ENCODE measurements around the gene MCM9.

Gene MCM9

GRCh38 chr6:118974790-118975189 is 39.8 kb upstream of the MCM9 start:
- TF ChIP-seq, protein P1, sequence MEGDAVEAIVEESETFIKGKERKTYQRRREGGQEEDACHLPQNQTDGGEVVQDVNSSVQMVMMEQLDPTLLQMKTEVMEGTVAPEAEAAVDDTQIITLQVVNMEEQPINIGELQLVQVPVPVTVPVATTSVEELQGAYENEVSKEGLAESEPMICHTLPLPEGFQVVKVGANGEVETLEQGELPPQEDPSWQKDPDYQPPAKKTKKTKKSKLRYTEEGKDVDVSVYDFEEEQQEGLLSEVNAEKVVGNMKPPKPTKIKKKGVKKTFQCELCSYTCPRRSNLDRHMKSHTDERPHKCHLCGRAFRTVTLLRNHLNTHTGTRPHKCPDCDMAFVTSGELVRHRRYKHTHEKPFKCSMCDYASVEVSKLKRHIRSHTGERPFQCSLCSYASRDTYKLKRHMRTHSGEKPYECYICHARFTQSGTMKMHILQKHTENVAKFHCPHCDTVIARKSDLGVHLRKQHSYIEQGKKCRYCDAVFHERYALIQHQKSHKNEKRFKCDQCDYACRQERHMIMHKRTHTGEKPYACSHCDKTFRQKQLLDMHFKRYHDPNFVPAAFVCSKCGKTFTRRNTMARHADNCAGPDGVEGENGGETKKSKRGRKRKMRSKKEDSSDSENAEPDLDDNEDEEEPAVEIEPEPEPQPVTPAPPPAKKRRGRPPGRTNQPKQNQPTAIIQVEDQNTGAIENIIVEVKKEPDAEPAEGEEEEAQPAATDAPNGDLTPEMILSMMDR (IDR thresholded peaks at IDR 0.05; ENCODE audit: low read depth, low read length, missing control alignments), result no peak

GRCh38 chr6:118971682-118972081 is 36.7 kb upstream of the MCM9 start:
- DNase-seq, result no peak
- in situ Hi-C loops (cut with HindIII; ENCODE audit: low pct_ligation_motif_present, low sequenced_read_pairs), result no loop called here
- no peaks in the 10 kb centered on the region for H3K36me3 ChIP-seq (replicated peaks)
- no peak overlapping the region for H3K27ac ChIP-seq
- H3K27me3 ChIP-seq (replicated peaks), result no peaks in the 10 kb centered on the region
- TF ChIP-seq, protein P1 (IDR thresholded peaks at IDR 0.05; ENCODE audit: low read depth, low read length, missing control alignments), result no peak
- H3K4me3 ChIP-seq (ENCODE audit: low read depth, low read length), result no peak overlapping the region

More at GRCh38 chr6:118974790-118975189, 39.8 kb upstream of the MCM9 start:
- Histone ChIP-seq H3K36me3 (replicated peaks) (no peaks in the 10 kb centered on the region), H3K27ac (no peak overlapping the region), H3K4me3 (ENCODE audit: low read depth, low read length) (no peak overlapping the region), H3K27me3 (replicated peaks) (no peaks in the 10 kb centered on the region)
- no peak for DNase-seq
- in situ Hi-C loops (cut with HindIII; ENCODE audit: low pct_ligation_motif_present, low sequenced_read_pairs), result no loop called here

DNA sequence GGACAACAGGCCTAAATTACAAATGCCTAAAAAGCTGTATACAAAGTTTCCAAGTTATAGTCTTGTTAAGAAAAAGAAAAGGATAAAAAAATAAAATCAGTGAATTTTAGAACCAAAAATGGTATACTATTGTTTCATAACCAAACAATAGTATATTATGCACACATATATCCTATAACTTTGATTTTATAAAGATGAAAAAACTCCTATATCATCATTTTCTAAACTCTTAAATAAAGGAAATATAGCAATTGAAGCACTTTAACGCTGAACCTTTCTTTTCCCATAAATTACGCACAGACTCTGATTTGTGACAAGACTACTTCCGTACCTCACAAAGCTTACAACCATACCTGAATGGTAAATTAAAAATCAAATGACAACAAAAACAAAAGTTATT is 35.9 kb upstream of the MCM9 start:
- Histone ChIP-seq H3K4me3 (ENCODE audit: low read depth, low read length) (no peak overlapping the region), H3K27ac (no peak overlapping the region), H3K36me3 (replicated peaks) (no peaks in the 10 kb centered on the region), H3K27me3 (replicated peaks) (no peaks in the 10 kb centered on the region)
- in situ Hi-C loops (cut with HindIII; ENCODE audit: low pct_ligation_motif_present, low sequenced_read_pairs), result no loop called here
- TF ChIP-seq, protein P1 (IDR thresholded peaks at IDR 0.05; ENCODE audit: low read depth, low read length, missing control alignments), result no peak
- no peak for DNase-seq

GRCh38 chr6:118968416-118968815 is 33.5 kb upstream of the MCM9 start:
- no peak for DNase-seq
- H3K36me3 ChIP-seq (replicated peaks), result no peaks in the 10 kb centered on the region
- no peak overlapping the region for H3K27ac ChIP-seq
- in situ Hi-C loops (cut with HindIII; ENCODE audit: low pct_ligation_motif_present, low sequenced_read_pairs), result no loop called here
- no peaks in the 10 kb centered on the region for H3K27me3 ChIP-seq (replicated peaks)
- TF ChIP-seq, protein P1 (IDR thresholded peaks at IDR 0.05; ENCODE audit: low read depth, low read length, missing control alignments), result no peak
- no peak overlapping the region for H3K4me3 ChIP-seq (ENCODE audit: low read depth, low read length)

- no peak overlapping the region for H3K4me3 ChIP-seq (ENCODE audit: low read depth, low read length)
- TF ChIP-seq, protein P1 (IDR thresholded peaks at IDR 0.05; ENCODE audit: low read depth, low read length, missing control alignments), result no peak
- in situ Hi-C loops (cut with HindIII; ENCODE audit: low pct_ligation_motif_present, low sequenced_read_pairs), result no loop called here
- no peaks in the 10 kb centered on the region for H3K27me3 ChIP-seq (replicated peaks)
- H3K27ac ChIP-seq, result no peak overlapping the region
- no peak for DNase-seq
- H3K36me3 ChIP-seq (replicated peaks), result no peaks in the 10 kb centered on the region
Observed at GRCh38 chr6:118967239-118967638, 32.3 kb upstream of the MCM9 start.

DNA sequence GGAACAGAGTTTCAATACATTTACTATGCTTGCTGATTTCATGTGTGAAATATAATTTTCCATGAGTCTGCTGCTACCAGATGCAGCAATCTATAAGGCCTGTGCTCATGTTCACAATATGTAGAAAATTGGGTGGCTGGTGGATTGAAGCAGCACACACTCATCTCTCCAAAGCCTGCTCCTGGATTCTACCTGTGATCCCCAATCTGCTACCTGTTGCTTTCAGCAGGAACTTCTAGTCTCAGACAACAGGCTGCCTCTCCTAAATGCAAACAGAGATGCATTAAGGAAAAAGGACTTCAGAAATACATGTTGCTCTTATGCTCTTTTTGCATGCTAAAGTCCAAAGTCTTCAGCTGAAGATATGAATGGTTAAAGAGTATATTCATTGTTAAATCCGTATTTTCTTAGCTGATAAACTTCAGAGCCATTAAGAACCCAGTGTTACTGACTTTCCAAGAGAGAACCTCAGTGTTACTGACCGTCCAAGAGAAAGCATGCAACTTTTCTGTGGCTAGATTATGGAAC is 30.9 kb upstream of the MCM9 start:
- in situ Hi-C loops (cut with HindIII; ENCODE audit: low pct_ligation_motif_present, low sequenced_read_pairs), result no loop called here
- no peak overlapping the region for H3K4me3 ChIP-seq (ENCODE audit: low read depth, low read length)
- TF ChIP-seq, protein P1 (IDR thresholded peaks at IDR 0.05; ENCODE audit: low read depth, low read length, missing control alignments), result no peak
- no peaks in the 10 kb centered on the region for H3K27me3 ChIP-seq (replicated peaks)
- no peaks in the 10 kb centered on the region for H3K36me3 ChIP-seq (replicated peaks)
- no peak overlapping the region for H3K27ac ChIP-seq
- no peak for DNase-seq

Measured in brain microvascular endothelial cell (primary cell).